DOHH2 (cell line): ENCODE results near the gene POU4F3.

Source experiments
- CTCF ChIP-seq: fragments of 200-600 bp; sonication (generic); IDR thresholded peaks from one replicate; pipeline ENCODE4 v1.5.1; 2014; ENCODE audit warnings: antibody characterized with exemption, mild to moderate bottlenecking, low read depth, low read length; ENCODE audit not compliant: poor library complexity, severe bottlenecking
- EZH2phosphoT487 ChIP-seq: fragments of 200-600 bp; sonication (generic); IDR thresholded peaks from 2 replicates; pipeline ENCODE4 v1.6.1; 2017; ENCODE audit warnings: borderline replicate concordance, mild to moderate bottlenecking, antibody characterized with exemption, low read length, moderate library complexity, mixed read lengths

- no peak for TF ChIP-seq CTCF
- TF ChIP-seq EZH2phosphoT487 = no peak
Observed at GRCh38 chr5:146378986-146379385, 40.3 kb downstream of the POU4F3 start.
